Prostate gland (tissue), 2 donors: ENCODE data around the gene NKX2-4. TPM values are rescaled to one million over a fixed set of nuclear protein-coding genes. Genes with fewer than 3 reads are reported as not detected.

Source experiments
- DNase-seq: peaks from one replicate; pipeline ENCODE4 v3.0.0-alpha.2; 2019; ENCODE audit warnings: low spot score
- H3K27ac ChIP-seq, 2 donors: fragments of 200-600 bp; sonication (generic); 2 replicates each; pipeline ENCODE4 v1.5.1; 2017 to 2019
- H3K27me3 ChIP-seq: fragments of 200-600 bp; sonication (generic); replicated peaks from 2 replicates; pipeline ENCODE4 v1.5.1; 2019; ENCODE audit not compliant: insufficient read depth
- H3K36me3 ChIP-seq, 2 donors: fragments of 200-600 bp; sonication (generic); 1 replicate in 1 of 2; 2 replicates in 1 of 2; pipeline versions ENCODE4 v1.5.1 to v1.8.1; 2017 to 2019
- H3K4me1 ChIP-seq: fragments of 200-600 bp; sonication (generic); replicated peaks from 2 replicates; pipeline ENCODE4 v1.5.1; 2019
- H3K4me3 ChIP-seq, 2 donors: fragments of 200-600 bp; sonication (generic); 2 replicates each; pipeline ENCODE4 v1.5.1; 2017 to 2019
- H3K9me3 ChIP-seq: fragments of 200-600 bp; sonication (generic); 2 replicates; pipeline ENCODE4 v1.5.1; 2017
- POLR2A ChIP-seq: fragments of 450-650 bp; IDR thresholded peaks from one replicate; pipeline ENCODE4 v1.6.1; 2016; ENCODE audit warnings: antibody characterized with exemption, mild to moderate bottlenecking
- POLR2AphosphoS5 ChIP-seq: sonication (generic); formaldehyde crosslinking; IDR thresholded peaks from one replicate; pipeline ENCODE4 v1.6.1; 2017; ENCODE audit warnings: antibody characterized with exemption
- WGBS: methylation state at CpG from one replicate; pipeline ENCODE4 v1.1.5; 2018; 5-methylcytosine and 5-hydroxymethylcytosine counted together
- intact Hi-C: fragments of 100-400 bp; cut with DNase I; formaldehyde crosslinking; loops from one replicate; pipeline ENCODE4 v1.14.2; 2022
- total RNA-seq, 2 donors: library from RNA; depleted of rRNA; stranded (reverse); fragments of >200 nt; gene quantifications; one replicate each; pipeline ENCODE4 v1.1.0, GENCODE V29; 2016
- TF ChIP-seq, protein P1 (sequence below), 4 experiments: fragments of 200-600 bp in 2 of 4; fragments of 450-650 bp in 2 of 4; sonication (generic) in 2 of 4; IDR thresholded peaks; 1 replicate in 3 of 4; 2 replicates in 1 of 4; pipeline ENCODE4 v1.5.1; 2016 to 2019; ENCODE audit warnings: antibody characterized with exemption in 4 of 4, mild to moderate bottlenecking in 2 of 4, moderate library complexity in 2 of 4

NKX2-4 gene
- total RNA-seq, 2 donors from 2014 or later = 3.9 TPM; not detected in 1

GRCh38 chr20:21394551-21394950 is 2.8 kb downstream of the NKX2-4 start:
- Histone ChIP-seq H3K36me3 (no peaks in the 10 kb centered on the region), H3K9me3 (no peaks in the 10 kb centered on the region), H3K4me1 (no peaks in the 10 kb centered on the region), H3K27ac (no peak overlapping the region), H3K27me3 (peaks cover 48% of the 10 kb centered on the region), H3K4me3 (no peak overlapping the region)
- no peak for TF ChIP-seq POLR2A
- TF ChIP-seq, protein P1, sequence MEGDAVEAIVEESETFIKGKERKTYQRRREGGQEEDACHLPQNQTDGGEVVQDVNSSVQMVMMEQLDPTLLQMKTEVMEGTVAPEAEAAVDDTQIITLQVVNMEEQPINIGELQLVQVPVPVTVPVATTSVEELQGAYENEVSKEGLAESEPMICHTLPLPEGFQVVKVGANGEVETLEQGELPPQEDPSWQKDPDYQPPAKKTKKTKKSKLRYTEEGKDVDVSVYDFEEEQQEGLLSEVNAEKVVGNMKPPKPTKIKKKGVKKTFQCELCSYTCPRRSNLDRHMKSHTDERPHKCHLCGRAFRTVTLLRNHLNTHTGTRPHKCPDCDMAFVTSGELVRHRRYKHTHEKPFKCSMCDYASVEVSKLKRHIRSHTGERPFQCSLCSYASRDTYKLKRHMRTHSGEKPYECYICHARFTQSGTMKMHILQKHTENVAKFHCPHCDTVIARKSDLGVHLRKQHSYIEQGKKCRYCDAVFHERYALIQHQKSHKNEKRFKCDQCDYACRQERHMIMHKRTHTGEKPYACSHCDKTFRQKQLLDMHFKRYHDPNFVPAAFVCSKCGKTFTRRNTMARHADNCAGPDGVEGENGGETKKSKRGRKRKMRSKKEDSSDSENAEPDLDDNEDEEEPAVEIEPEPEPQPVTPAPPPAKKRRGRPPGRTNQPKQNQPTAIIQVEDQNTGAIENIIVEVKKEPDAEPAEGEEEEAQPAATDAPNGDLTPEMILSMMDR (IDR thresholded peaks at IDR 0.05) = no peak
- TF ChIP-seq POLR2AphosphoS5 = no peak
- intact Hi-C loops = no loop called here
- WGBS = 37% methylated on average over 3 of the region's 3 CpGs
- no peak for DNase-seq

DNA sequence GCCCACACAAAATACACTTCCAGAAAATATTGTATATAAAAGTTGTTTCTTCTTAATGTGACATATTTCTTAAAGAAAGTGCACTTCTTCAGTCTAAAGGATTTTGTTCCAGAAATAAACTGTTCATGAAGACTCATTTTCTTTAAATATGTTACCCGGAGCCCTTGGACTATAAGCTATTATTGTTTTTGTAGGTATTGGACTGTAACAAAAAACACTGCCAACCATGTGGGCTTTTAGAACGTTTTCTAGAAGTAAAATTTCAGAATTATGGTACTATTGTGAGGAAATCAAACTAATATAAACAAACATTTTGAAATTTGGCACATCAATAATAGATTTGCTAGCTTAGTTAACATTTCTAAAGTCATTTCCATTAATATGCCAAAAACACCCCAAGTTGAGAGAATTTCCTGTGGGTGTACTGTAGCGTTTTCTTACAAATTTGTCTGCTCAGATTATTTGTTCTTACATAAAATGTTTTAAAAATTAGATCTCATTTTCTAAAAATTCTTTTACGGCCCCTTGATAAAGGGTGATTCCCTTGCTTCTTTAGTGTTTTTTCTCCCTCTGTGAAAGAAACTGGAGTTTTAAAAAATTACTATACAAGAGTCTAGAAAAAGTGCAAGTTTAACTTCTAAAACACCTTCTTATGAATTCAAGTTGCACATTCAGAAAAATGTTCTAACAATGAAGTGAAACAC is 3.4 kb downstream of the NKX2-4 start:
- Histone ChIP-seq H3K9me3 (no peaks in the 10 kb centered on the region), H3K27me3 (peaks cover 43% of the 10 kb centered on the region), H3K4me1 (no peaks in the 10 kb centered on the region), H3K36me3 (no peaks in the 10 kb centered on the region), H3K27ac (no peak overlapping the region), H3K4me3 (no peak overlapping the region)
- WGBS = 47% methylated on average over 4 of the region's 4 CpGs
- DNase-seq = no peak
- intact Hi-C loops = no loop called here
- TF ChIP-seq, protein P1 (IDR thresholded peaks at IDR 0.05) = no peak
- TF ChIP-seq POLR2AphosphoS5 = no peak
- no peak for TF ChIP-seq POLR2A

DNA sequence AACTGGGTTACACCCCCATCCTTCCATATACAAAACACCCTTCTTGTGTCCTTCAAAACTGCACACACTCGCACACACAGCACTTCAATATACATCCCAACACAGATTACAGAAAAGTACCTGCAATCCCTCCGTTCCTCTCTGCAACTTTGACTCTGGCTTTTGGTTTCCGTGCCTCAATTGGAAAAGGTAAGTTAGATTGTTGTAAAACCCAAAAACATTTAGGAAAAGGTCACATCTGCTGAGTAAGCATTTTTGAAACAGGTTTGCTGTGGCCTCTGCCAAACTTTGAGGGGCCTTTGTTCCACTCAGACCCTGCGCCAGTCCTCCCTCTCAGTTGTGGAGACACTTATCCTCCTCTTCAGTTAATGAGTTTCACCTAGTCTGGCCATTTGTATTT is 4.2 kb downstream of the NKX2-4 start:
- intact Hi-C loops = no loop called here
- 43% methylated on average over 4 of the region's 4 CpGs for WGBS
- Histone ChIP-seq H3K9me3 (no peaks in the 10 kb centered on the region), H3K4me1 (no peaks in the 10 kb centered on the region), H3K27ac (no peak overlapping the region), H3K36me3 (no peaks in the 10 kb centered on the region), H3K27me3 (peaks cover 42% of the 10 kb centered on the region), H3K4me3 (no peak overlapping the region)
- no peak for TF ChIP-seq POLR2AphosphoS5
- TF ChIP-seq, protein P1 (IDR thresholded peaks at IDR 0.05) = no peak
- no peak for TF ChIP-seq POLR2A
- DNase-seq = no peak

DNA sequence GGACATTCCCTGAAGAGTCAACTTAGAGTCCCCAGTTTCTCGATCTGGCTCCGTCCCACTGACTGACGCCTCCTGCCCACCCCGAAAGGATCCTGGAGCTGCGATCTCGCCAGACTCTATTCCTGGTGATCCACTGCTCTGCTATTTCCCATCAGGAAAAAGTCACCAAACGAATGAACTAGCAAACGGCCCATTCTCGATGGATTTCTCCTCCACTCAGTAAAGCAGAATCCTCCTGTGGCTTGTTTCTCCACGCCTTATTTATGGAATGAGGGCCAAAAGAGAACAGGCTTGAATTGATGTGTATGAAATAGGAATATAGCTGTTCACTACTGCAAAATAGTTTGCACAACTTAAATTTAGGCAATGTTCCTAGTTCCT is 5.4 kb downstream of the NKX2-4 start:
- Histone ChIP-seq H3K4me3 (no peak overlapping the region), H3K36me3 (no peaks in the 10 kb centered on the region), H3K27ac (no peak overlapping the region), H3K9me3 (no peaks in the 10 kb centered on the region), H3K27me3 (peaks cover 37% of the 10 kb centered on the region), H3K4me1 (no peaks in the 10 kb centered on the region)
- intact Hi-C loops = no loop called here
- 36% methylated on average over 10 of the region's 10 CpGs for WGBS
- no peak for DNase-seq
- TF ChIP-seq POLR2A = no peak
- TF ChIP-seq, protein P1 (IDR thresholded peaks at IDR 0.05) = no peak

- Histone ChIP-seq H3K27me3 (peaks cover 34% of the 10 kb centered on the region), H3K4me1 (no peaks in the 10 kb centered on the region), H3K27ac (no peak overlapping the region), H3K36me3 (no peaks in the 10 kb centered on the region), H3K9me3 (no peaks in the 10 kb centered on the region), H3K4me3 (no peak overlapping the region)
- TF ChIP-seq POLR2A = no peak
- TF ChIP-seq, protein P1 (IDR thresholded peaks at IDR 0.05) = no peak
- TF ChIP-seq POLR2AphosphoS5 = no peak
- no peak for DNase-seq
- WGBS = 45% methylated on average over 47 of the region's 61 CpGs
- intact Hi-C loops = no loop called here
Observed at GRCh38 chr20:21391185-21391971, 5.9 kb downstream of the NKX2-4 start.
